Panc1 (cell line): Measurements from ENCODE around the gene APOBEC3A.

Experiments
- POLR2AphosphoS5 ChIP-seq: IDR thresholded peaks from 2 replicates; pipeline ENCODE4 v1.6.1; 2012; ENCODE audit warnings: mild to moderate bottlenecking, low read depth, low read length, moderate library complexity
- SIN3A ChIP-seq: IDR thresholded peaks from 2 replicates; pipeline ENCODE4 v1.6.1; 2012; ENCODE audit warnings: low read depth, mild to moderate bottlenecking, low read length, moderate library complexity, borderline replicate concordance; ENCODE audit not compliant: insufficient read depth
- TF ChIP-seq, protein P1 (sequence below): fragments of 450-650 bp; IDR thresholded peaks from 2 replicates; pipeline ENCODE4 v1.5.1; 2017; ENCODE audit warnings: mild to moderate bottlenecking
- TF ChIP-seq, protein P2 (sequence below), 2 experiments: IDR thresholded peaks; 2 replicates each; pipeline ENCODE4 v1.6.1; 2011 to 2012; ENCODE audit warnings: low read depth in 2 of 2, control low read depth in 1 of 2, low read length in 1 of 2, mild to moderate bottlenecking in 1 of 2, moderate library complexity in 1 of 2; ENCODE audit not compliant: insufficient read depth in 1 of 2

DNA sequence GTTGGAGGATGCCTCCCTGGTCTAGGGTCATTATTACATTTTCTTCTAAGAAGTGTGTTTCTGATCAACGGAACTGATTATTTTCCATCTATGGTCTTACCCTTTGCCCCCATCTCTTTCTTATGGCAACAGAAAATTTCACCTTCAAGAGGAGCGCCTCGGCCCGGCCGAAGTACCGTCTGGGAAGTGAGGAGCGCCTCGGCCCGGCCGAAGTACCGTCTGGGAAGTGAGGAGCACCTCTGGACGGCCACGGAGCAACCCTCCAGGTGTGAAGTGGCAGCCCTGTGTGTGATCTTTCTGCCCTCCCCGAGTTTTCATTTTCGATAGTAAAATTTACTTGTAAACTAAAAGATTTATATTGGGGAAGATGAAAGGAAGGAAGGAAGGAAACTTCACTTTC lies 53.5 kb downstream of the APOBEC3A start:
- TF ChIP-seq, protein P1, sequence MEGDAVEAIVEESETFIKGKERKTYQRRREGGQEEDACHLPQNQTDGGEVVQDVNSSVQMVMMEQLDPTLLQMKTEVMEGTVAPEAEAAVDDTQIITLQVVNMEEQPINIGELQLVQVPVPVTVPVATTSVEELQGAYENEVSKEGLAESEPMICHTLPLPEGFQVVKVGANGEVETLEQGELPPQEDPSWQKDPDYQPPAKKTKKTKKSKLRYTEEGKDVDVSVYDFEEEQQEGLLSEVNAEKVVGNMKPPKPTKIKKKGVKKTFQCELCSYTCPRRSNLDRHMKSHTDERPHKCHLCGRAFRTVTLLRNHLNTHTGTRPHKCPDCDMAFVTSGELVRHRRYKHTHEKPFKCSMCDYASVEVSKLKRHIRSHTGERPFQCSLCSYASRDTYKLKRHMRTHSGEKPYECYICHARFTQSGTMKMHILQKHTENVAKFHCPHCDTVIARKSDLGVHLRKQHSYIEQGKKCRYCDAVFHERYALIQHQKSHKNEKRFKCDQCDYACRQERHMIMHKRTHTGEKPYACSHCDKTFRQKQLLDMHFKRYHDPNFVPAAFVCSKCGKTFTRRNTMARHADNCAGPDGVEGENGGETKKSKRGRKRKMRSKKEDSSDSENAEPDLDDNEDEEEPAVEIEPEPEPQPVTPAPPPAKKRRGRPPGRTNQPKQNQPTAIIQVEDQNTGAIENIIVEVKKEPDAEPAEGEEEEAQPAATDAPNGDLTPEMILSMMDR: no peak
- no peak for TF ChIP-seq POLR2AphosphoS5
- TF ChIP-seq, protein P2, sequence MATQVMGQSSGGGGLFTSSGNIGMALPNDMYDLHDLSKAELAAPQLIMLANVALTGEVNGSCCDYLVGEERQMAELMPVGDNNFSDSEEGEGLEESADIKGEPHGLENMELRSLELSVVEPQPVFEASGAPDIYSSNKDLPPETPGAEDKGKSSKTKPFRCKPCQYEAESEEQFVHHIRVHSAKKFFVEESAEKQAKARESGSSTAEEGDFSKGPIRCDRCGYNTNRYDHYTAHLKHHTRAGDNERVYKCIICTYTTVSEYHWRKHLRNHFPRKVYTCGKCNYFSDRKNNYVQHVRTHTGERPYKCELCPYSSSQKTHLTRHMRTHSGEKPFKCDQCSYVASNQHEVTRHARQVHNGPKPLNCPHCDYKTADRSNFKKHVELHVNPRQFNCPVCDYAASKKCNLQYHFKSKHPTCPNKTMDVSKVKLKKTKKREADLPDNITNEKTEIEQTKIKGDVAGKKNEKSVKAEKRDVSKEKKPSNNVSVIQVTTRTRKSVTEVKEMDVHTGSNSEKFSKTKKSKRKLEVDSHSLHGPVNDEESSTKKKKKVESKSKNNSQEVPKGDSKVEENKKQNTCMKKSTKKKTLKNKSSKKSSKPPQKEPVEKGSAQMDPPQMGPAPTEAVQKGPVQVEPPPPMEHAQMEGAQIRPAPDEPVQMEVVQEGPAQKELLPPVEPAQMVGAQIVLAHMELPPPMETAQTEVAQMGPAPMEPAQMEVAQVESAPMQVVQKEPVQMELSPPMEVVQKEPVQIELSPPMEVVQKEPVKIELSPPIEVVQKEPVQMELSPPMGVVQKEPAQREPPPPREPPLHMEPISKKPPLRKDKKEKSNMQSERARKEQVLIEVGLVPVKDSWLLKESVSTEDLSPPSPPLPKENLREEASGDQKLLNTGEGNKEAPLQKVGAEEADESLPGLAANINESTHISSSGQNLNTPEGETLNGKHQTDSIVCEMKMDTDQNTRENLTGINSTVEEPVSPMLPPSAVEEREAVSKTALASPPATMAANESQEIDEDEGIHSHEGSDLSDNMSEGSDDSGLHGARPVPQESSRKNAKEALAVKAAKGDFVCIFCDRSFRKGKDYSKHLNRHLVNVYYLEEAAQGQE (IDR thresholded peaks at IDR 0.05; ENCODE audit: insufficient read depth in 1 of 2, low read depth in 2 of 2, low read length in 1 of 2): no peak
- TF ChIP-seq SIN3A: no peak
